HG02840 (cell line): ENCODE data around the gene S100A8.

Experiments
- ATAC-seq: cut with Tn5 transposase; IDR thresholded peaks from one replicate; pipeline ENCODE4 v1.9.1; 2021; ENCODE audit warnings: mild to moderate bottlenecking, moderate library complexity, moderate number of reproducible peaks; ENCODE audit not compliant: unreplicated experiment, low FRiP score

S100A8 gene

GRCh38 chr1:153364156-153364555, 26.7 kb downstream of the S100A8 start:
- ATAC-seq, result no peak

GRCh38 chr1:153363641-153364040, 27.2 kb downstream of the S100A8 start:
- ATAC-seq, result no peak

- ATAC-seq, result no peak
Measured at GRCh38 chr1:153362187-153362775, 28.6 kb downstream of the S100A8 start.

- no peak for ATAC-seq
Measured at GRCh38 chr1:153361480-153362109, 29.3 kb downstream of the S100A8 start.

- no peak for ATAC-seq
Measured at GRCh38 chr1:153360592-153361479, 30.0 kb downstream of the S100A8 start.

- ATAC-seq, result no peak
Measured at GRCh38 chr1:153360190-153360589, 30.7 kb downstream of the S100A8 start.

- no peak for ATAC-seq
Measured at GRCh38 chr1:153359241-153359640, 31.6 kb downstream of the S100A8 start.

GRCh38 chr1:153358691-153358975, 32.2 kb downstream of the S100A8 start:
- no peak for ATAC-seq

- ATAC-seq, result no peak
Measured at GRCh38 chr1:153357853-153358690, 32.8 kb downstream of the S100A8 start, which contains the start of gene S100A9. TSS of gene S100A9 (plus strand) at chr1:153357854. CDS start at chr1:153358284, 430 bp downstream.

- no peak for ATAC-seq
Measured at GRCh38 chr1:153357076-153357852, 33.6 kb downstream of the S100A8 start.

- no peak for ATAC-seq
Measured at GRCh38 chr1:153356392-153357075, 34.3 kb downstream of the S100A8 start.

- no peak for ATAC-seq
Measured at GRCh38 chr1:153355445-153356071, 35.3 kb downstream of the S100A8 start.

GRCh38 chr1:153354515-153355193, 36.2 kb downstream of the S100A8 start:
- ATAC-seq, result no peak

- ATAC-seq, result no peak
Measured at GRCh38 chr1:153353226-153353947, 37.5 kb downstream of the S100A8 start.

- no peak for ATAC-seq
Measured at GRCh38 chr1:153352523-153352922, 38.4 kb downstream of the S100A8 start.

GRCh38 chr1:153350321-153350957, 40.4 kb downstream of the S100A8 start:
- no peak for ATAC-seq
